K562 (cell line): ENCODE data around the gene SULT1C4. TPM values are rescaled to one million over a fixed set of nuclear protein-coding genes. Genes with fewer than 3 reads are reported as not detected.

Source experiments
- CAMTA2 ChIP-seq: fragments of 250-450 bp; sonication (Bioruptor Pico); conservative IDR thresholded peaks from 2 replicates; pipeline ENCODE4 v1.5.1; 2022
- CBX1 ChIP-seq: sonication (generic); IDR thresholded peaks from 2 replicates; pipeline ENCODE4 v1.6.1; 2016; ENCODE audit warnings: antibody characterized with exemption, low read depth, mild to moderate bottlenecking
- FIP1L1 ChIP-seq: fragments of 200-400 bp; formaldehyde crosslinking; IDR thresholded peaks from 2 replicates; pipeline ENCODE4 v1.6.1; 2018; ENCODE audit warnings: mild to moderate bottlenecking, low read depth, low read length; ENCODE audit not compliant: poor library complexity, severe bottlenecking
- NR1H2 ChIP-seq: sonication (generic); formaldehyde crosslinking; IDR thresholded peaks from 2 replicates; pipeline ENCODE4 v1.4.0; 2020; ENCODE audit warnings: mild to moderate bottlenecking, missing genetic modification reagents
- NUFIP1 ChIP-seq: fragments of 450-650 bp; IDR thresholded peaks from 2 replicates; pipeline ENCODE4 v1.6.1; 2018; ENCODE audit not compliant: partially characterized antibody
- polyA plus RNA-seq, 8 experiments: library from polyadenylated mRNA; depleted of rRNA in 4 of 8; stranded (reverse) in 5 of 8; unstranded in 3 of 8; fragments of >200 nt; fragmentation: Nextera tagmentation in 2 of 8; fragmentation: Illumina TruSeq in 1 of 8; extraction: Ambion mirVana in 2 of 8; extraction: Trizol in 1 of 8; gene quantifications; 2 replicates each; pipeline versions ENCODE4 v1.2.1 to v1.2.3, GENCODE V29; 2011 to 2014; ENCODE audit warnings: inconsistent platforms in 1 of 8, missing spikeins in 1 of 8
- total RNA-seq, 7 experiments: library from RNA; depleted of rRNA in 6 of 7; stranded (reverse); fragments of >200 nt in 6 of 7; fragmentation: Illumina TruSeq in 2 of 7; extraction: Trizol in 2 of 7; gene quantifications; 2 replicates each; pipeline versions ENCODE4 v1.2.1 to v1.2.3, GENCODE V29; 2011 to 2021; ENCODE audit warnings: low replicate concordance in 1 of 7
- TF ChIP-seq, protein P1 (sequence below): fragments of 450-650 bp; IDR thresholded peaks from 2 replicates; pipeline ENCODE4 v1.6.1; 2017; ENCODE audit warnings: antibody characterized with exemption
- TF ChIP-seq, protein P2 (sequence below): fragments of 250-450 bp; sonication (Bioruptor Pico); IDR thresholded peaks from 2 replicates; pipeline ENCODE4 v1.5.0; 2021; ENCODE audit warnings: mild to moderate bottlenecking, borderline replicate concordance
- TF ChIP-seq, protein P3 (sequence below): fragments of 450-650 bp; formaldehyde crosslinking; IDR thresholded peaks from 2 replicates; pipeline ENCODE4 v1.4.0; 2020; ENCODE audit warnings: mild to moderate bottlenecking, moderate library complexity
- TF ChIP-seq, protein P4 (sequence below): sonication (generic); formaldehyde crosslinking; IDR thresholded peaks from 2 replicates; pipeline ENCODE4 v1.8.1; 2023; ENCODE audit warnings: mild to moderate bottlenecking, missing genetic modification reagents

Gene SULT1C4
- total and polyA plus RNA-seq, 9 of the 15 experiments (the other 6 are each of a cell fraction or from before 2014, with no cell fraction given): 0.04 to 0.14 (median 0.09) TPM; not detected in 5

- TF ChIP-seq NUFIP1 (no peak), CBX1 (no peak), FIP1L1 (no peak), CAMTA2 (CRISPR knock-in tag) (no peak), NR1H2 (CRISPR knock-in tag) (no peak)
- TF ChIP-seq, protein P1, sequence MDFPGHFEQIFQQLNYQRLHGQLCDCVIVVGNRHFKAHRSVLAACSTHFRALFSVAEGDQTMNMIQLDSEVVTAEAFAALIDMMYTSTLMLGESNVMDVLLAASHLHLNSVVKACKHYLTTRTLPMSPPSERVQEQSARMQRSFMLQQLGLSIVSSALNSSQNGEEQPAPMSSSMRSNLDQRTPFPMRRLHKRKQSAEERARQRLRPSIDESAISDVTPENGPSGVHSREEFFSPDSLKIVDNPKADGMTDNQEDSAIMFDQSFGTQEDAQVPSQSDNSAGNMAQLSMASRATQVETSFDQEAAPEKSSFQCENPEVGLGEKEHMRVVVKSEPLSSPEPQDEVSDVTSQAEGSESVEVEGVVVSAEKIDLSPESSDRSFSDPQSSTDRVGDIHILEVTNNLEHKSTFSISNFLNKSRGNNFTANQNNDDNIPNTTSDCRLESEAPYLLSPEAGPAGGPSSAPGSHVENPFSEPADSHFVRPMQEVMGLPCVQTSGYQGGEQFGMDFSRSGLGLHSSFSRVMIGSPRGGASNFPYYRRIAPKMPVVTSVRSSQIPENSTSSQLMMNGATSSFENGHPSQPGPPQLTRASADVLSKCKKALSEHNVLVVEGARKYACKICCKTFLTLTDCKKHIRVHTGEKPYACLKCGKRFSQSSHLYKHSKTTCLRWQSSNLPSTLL: no peak
- TF ChIP-seq, protein P2, sequence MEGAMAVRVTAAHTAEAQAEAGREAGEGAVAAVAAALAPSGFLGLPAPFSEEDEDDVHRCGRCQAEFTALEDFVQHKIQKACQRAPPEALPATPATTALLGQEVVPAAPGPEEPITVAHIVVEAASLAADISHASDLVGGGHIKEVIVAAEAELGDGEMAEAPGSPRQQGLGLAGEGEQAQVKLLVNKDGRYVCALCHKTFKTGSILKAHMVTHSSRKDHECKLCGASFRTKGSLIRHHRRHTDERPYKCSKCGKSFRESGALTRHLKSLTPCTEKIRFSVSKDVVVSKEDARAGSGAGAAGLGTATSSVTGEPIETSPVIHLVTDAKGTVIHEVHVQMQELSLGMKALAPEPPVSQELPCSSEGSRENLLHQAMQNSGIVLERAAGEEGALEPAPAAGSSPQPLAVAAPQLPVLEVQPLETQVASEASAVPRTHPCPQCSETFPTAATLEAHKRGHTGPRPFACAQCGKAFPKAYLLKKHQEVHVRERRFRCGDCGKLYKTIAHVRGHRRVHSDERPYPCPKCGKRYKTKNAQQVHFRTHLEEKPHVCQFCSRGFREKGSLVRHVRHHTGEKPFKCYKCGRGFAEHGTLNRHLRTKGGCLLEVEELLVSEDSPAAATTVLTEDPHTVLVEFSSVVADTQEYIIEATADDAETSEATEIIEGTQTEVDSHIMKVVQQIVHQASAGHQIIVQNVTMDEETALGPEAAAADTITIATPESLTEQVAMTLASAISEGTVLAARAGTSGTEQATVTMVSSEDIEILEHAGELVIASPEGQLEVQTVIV: no peak
- TF ChIP-seq, protein P3, sequence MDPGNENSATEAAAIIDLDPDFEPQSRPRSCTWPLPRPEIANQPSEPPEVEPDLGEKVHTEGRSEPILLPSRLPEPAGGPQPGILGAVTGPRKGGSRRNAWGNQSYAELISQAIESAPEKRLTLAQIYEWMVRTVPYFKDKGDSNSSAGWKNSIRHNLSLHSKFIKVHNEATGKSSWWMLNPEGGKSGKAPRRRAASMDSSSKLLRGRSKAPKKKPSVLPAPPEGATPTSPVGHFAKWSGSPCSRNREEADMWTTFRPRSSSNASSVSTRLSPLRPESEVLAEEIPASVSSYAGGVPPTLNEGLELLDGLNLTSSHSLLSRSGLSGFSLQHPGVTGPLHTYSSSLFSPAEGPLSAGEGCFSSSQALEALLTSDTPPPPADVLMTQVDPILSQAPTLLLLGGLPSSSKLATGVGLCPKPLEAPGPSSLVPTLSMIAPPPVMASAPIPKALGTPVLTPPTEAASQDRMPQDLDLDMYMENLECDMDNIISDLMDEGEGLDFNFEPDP (CRISPR knock-in tag): no peak
- TF ChIP-seq, protein P4, sequence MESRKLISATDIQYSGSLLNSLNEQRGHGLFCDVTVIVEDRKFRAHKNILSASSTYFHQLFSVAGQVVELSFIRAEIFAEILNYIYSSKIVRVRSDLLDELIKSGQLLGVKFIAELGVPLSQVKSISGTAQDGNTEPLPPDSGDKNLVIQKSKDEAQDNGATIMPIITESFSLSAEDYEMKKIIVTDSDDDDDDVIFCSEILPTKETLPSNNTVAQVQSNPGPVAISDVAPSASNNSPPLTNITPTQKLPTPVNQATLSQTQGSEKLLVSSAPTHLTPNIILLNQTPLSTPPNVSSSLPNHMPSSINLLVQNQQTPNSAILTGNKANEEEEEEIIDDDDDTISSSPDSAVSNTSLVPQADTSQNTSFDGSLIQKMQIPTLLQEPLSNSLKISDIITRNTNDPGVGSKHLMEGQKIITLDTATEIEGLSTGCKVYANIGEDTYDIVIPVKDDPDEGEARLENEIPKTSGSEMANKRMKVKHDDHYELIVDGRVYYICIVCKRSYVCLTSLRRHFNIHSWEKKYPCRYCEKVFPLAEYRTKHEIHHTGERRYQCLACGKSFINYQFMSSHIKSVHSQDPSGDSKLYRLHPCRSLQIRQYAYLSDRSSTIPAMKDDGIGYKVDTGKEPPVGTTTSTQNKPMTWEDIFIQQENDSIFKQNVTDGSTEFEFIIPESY (CRISPR knock-in tag): no peak
These were observed 37.2 kb downstream of the SULT1C4 start (continued) for GRCh38 chr2:108414945-108415344.
